H1 (cell line): ENCODE data around the gene STARD7. TPM values are rescaled to one million over a fixed set of nuclear protein-coding genes. Genes with fewer than 3 reads are reported as not detected.

ENCODE experiments used
- CTCF ChIA-PET: fragments of 300-600 bp; sonication (Branson Sonifier 250); formaldehyde crosslinking; loops from one replicate; lab custom pipeline; 2021; ENCODE audit not compliant: partially characterized antibody; lab: Charles Lee
- POLR2A ChIA-PET: fragments of 300-600 bp; sonication (Branson Sonifier 250); formaldehyde crosslinking; loops from one replicate; lab custom pipeline; 2021; ENCODE audit warnings: inconsistent platforms; ENCODE audit not compliant: partially characterized antibody; lab: Charles Lee
- DNase-seq, 2 experiments: peaks; one replicate each; pipeline versions ENCODE4 v3.0.0 to v3.0.0-alpha.2; 2010 to 2022; ENCODE audit warnings: low spot score in 2 of 2, low read depth in 1 of 2, mixed read lengths in 1 of 2
- FAIRE-seq: peaks from 2 replicates; lab custom pipeline; 2011; peaks lifted over from hg19 to GRCh38; lab: Jason Lieb, UNC
- H2AFZ ChIP-seq: 2 replicates; pipeline ENCODE4 v1.8.1; 2012; ENCODE audit warnings: low read length, inconsistent platforms
- H2AK5ac ChIP-seq: 2 replicates; pipeline ENCODE4 v1.6.1; 2013; ENCODE audit warnings: low read depth, low read length
- H2BK120ac ChIP-seq: replicated peaks from 2 replicates; pipeline ENCODE3; 2013; ENCODE audit warnings: low read depth, low read length, inconsistent platforms
- H2BK12ac ChIP-seq: 2 replicates; pipeline ENCODE4 v1.6.1; 2013; ENCODE audit warnings: low read depth, low read length
- H2BK15ac ChIP-seq: 2 replicates; pipeline ENCODE4 v1.6.1; 2013; ENCODE audit warnings: low read length
- H2BK20ac ChIP-seq: 2 replicates; pipeline ENCODE4 v1.6.1; 2013; ENCODE audit warnings: low read length
- H2BK5ac ChIP-seq: 2 replicates; pipeline ENCODE4 v1.6.1; 2013; ENCODE audit warnings: low read depth, low read length
- H3K14ac ChIP-seq: 2 replicates; pipeline ENCODE4 v1.6.1; 2013; ENCODE audit warnings: inconsistent platforms; ENCODE audit not compliant: insufficient read length
- H3K18ac ChIP-seq: 2 replicates; pipeline ENCODE4 v1.6.1; 2013; ENCODE audit warnings: low read length; ENCODE audit errors: extremely low read depth
- H3K23ac ChIP-seq: 2 replicates; pipeline ENCODE4 v1.6.1; 2013; ENCODE audit warnings: inconsistent platforms; ENCODE audit not compliant: insufficient read length
- H3K23me2 ChIP-seq: 2 replicates; pipeline ENCODE4 v1.6.1; 2013; ENCODE audit warnings: low read depth, low read length
- H3K27ac ChIP-seq: 2 replicates; pipeline ENCODE4 v1.6.1; 2011; ENCODE audit warnings: low read depth, low read length, inconsistent platforms
- H3K27me3 ChIP-seq, 4 experiments: replicated peaks in 1 of 4; 1 replicate in 1 of 4; 2 replicates in 3 of 4; pipeline versions ENCODE4 v1.6.1 to v1.8.1; 2011 to 2013; ENCODE audit warnings: low read length in 3 of 4, mild to moderate bottlenecking in 3 of 4, inconsistent platforms in 2 of 4, mixed read lengths in 2 of 4, moderate library complexity in 1 of 4; ENCODE audit not compliant: control insufficient read depth in 3 of 4, insufficient read depth in 3 of 4; ENCODE audit errors: extremely low read depth in 1 of 4
- H3K36me3 ChIP-seq, 4 experiments: 2 replicates each; pipeline versions ENCODE4 v1.6.1 to v1.8.1; 2011 to 2013; ENCODE audit warnings: mild to moderate bottlenecking in 4 of 4, low read length in 3 of 4, moderate library complexity in 2 of 4, control low read depth in 1 of 4, inconsistent platforms in 1 of 4; ENCODE audit not compliant: insufficient read depth in 4 of 4, control insufficient read depth in 2 of 4
- H3K4ac ChIP-seq: replicated peaks from 2 replicates; pipeline ENCODE3; 2013; ENCODE audit warnings: low read length, low read depth, mixed read lengths, inconsistent platforms; ENCODE audit not compliant: insufficient read length
- H3K4me1 ChIP-seq, 4 experiments: replicated peaks in 1 of 4; 1 replicate in 1 of 4; 2 replicates in 3 of 4; pipeline versions ENCODE4 v1.6.1 to v1.8.1; 2011 to 2013; ENCODE audit warnings: low read length in 3 of 4, inconsistent platforms in 2 of 4, mixed read lengths in 1 of 4; ENCODE audit not compliant: insufficient read depth in 4 of 4, control insufficient read depth in 3 of 4
- H3K4me2 ChIP-seq, 2 experiments: 2 replicates each; pipeline versions ENCODE4 v1.6.1 to v1.8.1; 2011 to 2013; ENCODE audit warnings: low read depth in 2 of 2, low read length in 2 of 2, control low read depth in 1 of 2, inconsistent platforms in 1 of 2, mild to moderate bottlenecking in 1 of 2; ENCODE audit not compliant: insufficient read depth in 1 of 2
- H3K4me3 ChIP-seq, 4 experiments: fragments of 200-600, 300-600 bp in 1 of 4; sonication (generic), shearing (Covaris generic), sonication (Bioruptor Twin) in 1 of 4; 2 replicates each; pipeline versions ENCODE4 v1.5.1 to v1.8.1; 2011 to 2016; ENCODE audit warnings: low read length in 4 of 4, low read depth in 3 of 4, control low read depth in 2 of 4, inconsistent platforms in 2 of 4, mild to moderate bottlenecking in 2 of 4, mixed read lengths in 1 of 4, moderate library complexity in 1 of 4; ENCODE audit not compliant: insufficient read depth in 2 of 4; ENCODE audit errors: extremely low read depth in 1 of 4
- H3K56ac ChIP-seq: replicated peaks from 2 replicates; pipeline ENCODE3; 2013; ENCODE audit warnings: low read depth, mild to moderate bottlenecking, mixed read lengths, low read length, inconsistent platforms; ENCODE audit not compliant: insufficient read length
- H3K79me1 ChIP-seq: 2 replicates; pipeline ENCODE4 v1.6.1; 2013; ENCODE audit warnings: low read depth, low read length, control low read depth
- H3K79me2 ChIP-seq, 2 experiments: 2 replicates each; pipeline versions ENCODE4 v1.6.1 to v1.8.1; 2012 to 2013; ENCODE audit warnings: low read length in 2 of 2, mild to moderate bottlenecking in 2 of 2, inconsistent platforms in 1 of 2; ENCODE audit not compliant: insufficient read depth in 2 of 2, control insufficient read depth in 1 of 2
- H3K9ac ChIP-seq, 4 experiments: replicated peaks in 1 of 4; 1 replicate in 1 of 4; 2 replicates in 3 of 4; pipeline versions ENCODE4 v1.6.1 to v1.8.1; 2011 to 2013; ENCODE audit warnings: low read depth in 3 of 4, low read length in 3 of 4, control low read depth in 2 of 4, mild to moderate bottlenecking in 2 of 4, moderate library complexity in 2 of 4, inconsistent platforms in 1 of 4; ENCODE audit errors: extremely low read depth in 1 of 4
- H3K9me3 ChIP-seq, 2 experiments: 2 replicates each; pipeline versions ENCODE4 v1.6.1 to v1.8.1; 2012 to 2013; ENCODE audit warnings: mild to moderate bottlenecking in 2 of 2, moderate library complexity in 2 of 2, control low read depth in 1 of 2, inconsistent platforms in 1 of 2, low read depth in 1 of 2, low read length in 1 of 2, mixed read lengths in 1 of 2; ENCODE audit not compliant: insufficient read depth in 2 of 2
- H4K20me1 ChIP-seq, 2 experiments: replicated peaks in 1 of 2; 2 replicates each; pipeline versions ENCODE3 to v1.8.1; 2011 to 2013; ENCODE audit warnings: inconsistent platforms in 2 of 2, low read length in 2 of 2, mild to moderate bottlenecking in 1 of 2; ENCODE audit not compliant: insufficient read depth in 2 of 2, control insufficient read depth in 1 of 2
- H4K5ac ChIP-seq: 2 replicates; pipeline ENCODE4 v1.6.1; 2013; ENCODE audit warnings: low read length, low read depth, mixed read lengths, inconsistent platforms; ENCODE audit not compliant: insufficient read length
- H4K8ac ChIP-seq: 2 replicates; pipeline ENCODE4 v1.8.0; 2013; ENCODE audit warnings: mild to moderate bottlenecking, moderate library complexity, low read length, inconsistent platforms; ENCODE audit not compliant: insufficient read depth; ENCODE audit errors: extremely low read depth
- H4K91ac ChIP-seq: replicated peaks from 2 replicates; pipeline ENCODE3; 2013; ENCODE audit warnings: low read length, mixed read lengths, inconsistent platforms; ENCODE audit not compliant: insufficient read length
- ASH2L ChIP-seq: fragments of 200-600, 300-600 bp; sonication (generic); IDR thresholded peaks from one replicate; pipeline ENCODE4 v1.7.1; 2017; ENCODE audit warnings: low read length
- BACH1 ChIP-seq: IDR thresholded peaks from 2 replicates; pipeline ENCODE4 v1.6.1; 2012; ENCODE audit warnings: low read length, improper control_type of control experiment
- BCL11A ChIP-seq, 2 experiments: IDR thresholded peaks; one replicate each; pipeline ENCODE4 v1.6.1; 2011; ENCODE audit warnings: low read depth in 2 of 2, low read length in 2 of 2, mild to moderate bottlenecking in 2 of 2
- BRCA1 ChIP-seq: IDR thresholded peaks from 2 replicates; pipeline ENCODE4 v1.6.1; 2012; ENCODE audit warnings: low read depth, low read length, improper control_type of control experiment
- CEBPB ChIP-seq: IDR thresholded peaks from 2 replicates; pipeline ENCODE4 v1.6.1; 2012; ENCODE audit warnings: low read depth, low read length
- E2F6 ChIP-seq: IDR thresholded peaks from 2 replicates; pipeline ENCODE4 v1.6.1; 2012; ENCODE audit warnings: inconsistent platforms
- KDM5A ChIP-seq: fragments of 200-600 bp; IDR thresholded peaks from 2 replicates; pipeline ENCODE4 v1.7.1; 2012; ENCODE audit warnings: mild to moderate bottlenecking, low read length, inconsistent platforms, mixed read lengths
- POLR2A ChIP-seq, 2 experiments: IDR thresholded peaks; 1 replicate in 1 of 2; 2 replicates in 1 of 2; pipeline ENCODE4 v1.6.1; 2011; ENCODE audit warnings: low read depth in 2 of 2, low read length in 2 of 2, mild to moderate bottlenecking in 2 of 2; ENCODE audit errors: control extremely low read depth in 1 of 2
- RFX5 ChIP-seq: IDR thresholded peaks from 2 replicates; pipeline ENCODE4 v1.6.1; 2011; ENCODE audit warnings: low read depth, low read length, improper control_type of control experiment, borderline replicate concordance
- ZNF274 ChIP-seq: IDR thresholded peaks from 2 replicates; pipeline ENCODE4 v1.7.0; 2012; ENCODE audit warnings: low read length, borderline replicate concordance; ENCODE audit errors: extremely low read depth
- WGBS, 2 experiments: shearing (Covaris generic) in 1 of 2; methylation state at CpG; one replicate each; pipeline versions ENCODE4 v1.1.6 to v1.1.7; 2013 to 2015; ENCODE audit warnings: low lambda C conversion rate in 2 of 2, mixed read lengths in 2 of 2, inconsistent platforms in 1 of 2, low coverage in 1 of 2, missing lambda C conversion rate in 1 of 2; ENCODE audit not compliant: insufficient replicate concordance in 2 of 2, insufficient coverage in 1 of 2, insufficient read length in 1 of 2; ENCODE audit errors: extremely low coverage in 1 of 2, missing lambda C conversion rate in 1 of 2; 5-methylcytosine and 5-hydroxymethylcytosine counted together
- polyA plus RNA-seq, 7 experiments: library from polyadenylated mRNA; depleted of rRNA in 3 of 7; stranded (reverse) in 5 of 7; unstranded in 2 of 7; fragments of >200 nt in 5 of 7; fragments of 200-250 nt in 2 of 7; gene quantifications; 1 replicate in 5 of 7; 2 replicates in 1 of 7; 4 replicates in 1 of 7; pipeline versions ENCODE4 v1.2.1 to v1.2.3, GENCODE V29; 2011 to 2013; ENCODE audit warnings: missing spikeins in 2 of 7, mixed read lengths in 2 of 7
- total RNA-seq: library from RNA; stranded (reverse); fragmentation: NEBNext Ultra II Directional; extraction: Animal tissue kit (Norgen Biotek cat#: 25700); gene quantifications from 2 replicates; pipeline ENCODE4 v1.2.1, GENCODE V29; 2021

Gene STARD7
- total and polyA plus RNA-seq, 2 of the 8 experiments (the other 6 are each of a cell fraction or from before 2014, with no cell fraction given), result 89.1 to 200 TPM

GRCh38 chr2:96163415-96163767 lies 45.2 kb downstream of the STARD7 start:
- H2BK20ac ChIP-seq, result no peak overlapping the region
- no peak overlapping the region for H4K5ac ChIP-seq
- no peak overlapping the region for H3K56ac ChIP-seq
- no peaks in the 10 kb centered on the region for H3K79me1 ChIP-seq
- no peaks in the 10 kb centered on the region for H3K79me2 ChIP-seq
- 91% methylated on average over 3 of the region's 5 CpGs; no CpG with 5 or more reads in 1 of the 2 experiments for WGBS, 2 experiments
- no peak overlapping the region for H2AFZ ChIP-seq
- H3K9me3 ChIP-seq, result no peaks in the 10 kb centered on the region
- H3K36me3 ChIP-seq, result no peaks in the 10 kb centered on the region
- no peaks in the 10 kb centered on the region for H4K20me1 ChIP-seq
- H2BK12ac ChIP-seq, result 0 out of 2 replicates have a peak overlapping the region, but pooled peaks have one; percentile 17
- H3K18ac ChIP-seq, result no peak overlapping the region
- H3K23ac ChIP-seq, result no peak overlapping the region
- H3K9ac ChIP-seq, result no peak overlapping the region
- H2BK5ac ChIP-seq, result no peak overlapping the region
- no peak overlapping the region for H2BK15ac ChIP-seq
- no peaks in the 10 kb centered on the region; the same call in 1 of the 2 replicates for H3K23me2 ChIP-seq
- H3K14ac ChIP-seq, result no peak overlapping the region
- H3K27ac ChIP-seq, result no peak overlapping the region
- H4K91ac ChIP-seq, result no peak overlapping the region
- DNase-seq (no peak), FAIRE-seq (no peak)
- H3K4me2 ChIP-seq, result no peak overlapping the region
- no peaks in the 10 kb centered on the region for H3K27me3 ChIP-seq
- H2BK120ac ChIP-seq, result no peak overlapping the region
- ChIA-PET CTCF (interaction anchor here (1.5 to 5.2 kb wide), 5 partner anchors 10 to 25 kb away, joined by 5 to 31 read pairs (median 8); partner anchors contain the start of gene ASTL), POLR2A (interaction anchor here (0.6 to 1.3 kb wide), 3 partner anchors 15 to 25 kb away, joined by 3 read pairs; partner anchors contain the start of gene DUSP2)
- no peak overlapping the region for H3K4me3 ChIP-seq
- H3K4ac ChIP-seq, result no peak overlapping the region
- no peak overlapping the region for H2AK5ac ChIP-seq
- H3K4me1 ChIP-seq, result peaks cover 0 to 7% (median 0%) of the 10 kb centered on the region in 4 experiments; a peak in 1 of 7 replicates
- no peak for TF ChIP-seq POLR2A (IDR thresholded peaks at IDR 0.05; ENCODE audit: control extremely low read depth in 1 of 2, low read depth in 2 of 2, low read length in 2 of 2)
- TF ChIP-seq BRCA1, result no peak
- TF ChIP-seq BACH1, result no peak
- TF ChIP-seq CEBPB, result no peak
- no peak for TF ChIP-seq ZNF274
- TF ChIP-seq RFX5, result no peak
- no peak for TF ChIP-seq KDM5A
- no peak for TF ChIP-seq BCL11A (IDR thresholded peaks at IDR 0.05; ENCODE audit: low read depth in 2 of 2, low read length in 2 of 2)
- TF ChIP-seq E2F6, result no peak
- TF ChIP-seq ASH2L, result no peak
- peak overlapping the region; percentile 11; the same call in 1 of the 2 replicates for H4K8ac ChIP-seq
